ENCODE results near the gene ANAPC7.
"Not testable (repeated sequence)": the region's sequence is repeated elsewhere in the genome, so short reads cannot be mapped to it uniquely, and the experiment has no call there.

ANAPC7 gene

GRCh38 chr12:110373425-110373824 is 30.1 kb downstream of the ANAPC7 start:
- DNase-seq = no peak

DNA sequence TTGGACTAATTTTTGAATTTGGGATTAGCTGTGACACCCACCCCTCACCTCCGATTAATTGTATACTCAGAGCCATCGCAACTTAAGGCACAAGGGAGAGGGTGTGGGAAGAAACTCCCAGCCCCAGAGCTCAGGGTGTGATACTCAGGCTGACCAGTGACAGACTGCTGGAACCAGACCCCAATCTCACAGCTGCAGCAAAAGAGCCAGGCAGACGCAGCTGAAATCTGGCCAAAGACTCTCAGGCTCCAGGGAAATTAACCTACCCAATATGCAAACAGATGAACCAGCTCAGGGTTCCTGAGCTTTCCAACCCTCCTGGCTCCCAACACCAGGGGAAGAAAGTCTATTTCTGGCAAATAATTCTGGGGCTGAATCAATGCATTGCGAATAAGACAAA is 30.5 kb downstream of the ANAPC7 start:
- DNase-seq = no peak

- DNase-seq = no peak
Observed at GRCh38 chr12:110372056-110372425, 31.5 kb downstream of the ANAPC7 start.

GRCh38 chr12:110371408-110372055 is 32.0 kb downstream of the ANAPC7 start:
- no peak for DNase-seq

DNA sequence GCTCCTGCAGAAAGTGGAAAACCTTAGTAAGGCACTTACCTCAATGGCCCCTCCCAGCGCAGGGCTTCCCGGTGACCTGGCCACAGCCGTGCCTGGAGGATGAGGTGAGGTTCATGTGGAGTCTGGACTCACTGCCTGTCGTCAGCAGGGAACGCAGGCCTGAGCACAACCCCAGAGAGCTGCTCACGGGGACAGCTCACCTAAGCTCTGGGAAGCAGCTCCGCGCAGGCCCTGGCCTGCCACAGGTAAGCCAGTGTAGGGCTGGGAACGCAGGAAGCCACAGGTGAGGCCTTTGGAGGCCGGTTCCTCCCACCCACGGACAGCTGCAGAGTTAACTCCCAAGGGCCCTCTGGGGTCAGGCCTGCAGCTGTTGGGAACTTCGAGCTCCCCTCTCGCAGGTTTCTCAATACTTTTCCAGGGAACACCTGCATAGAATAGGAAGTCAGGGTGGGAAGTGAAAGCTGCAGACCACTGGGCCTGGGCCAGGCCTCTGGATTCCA is 32.7 kb downstream of the ANAPC7 start:
- DNase-seq = no peak

GRCh38 chr12:110369992-110370391 is 33.5 kb downstream of the ANAPC7 start:
- no peak for DNase-seq

GRCh38 chr12:110367181-110367864 is 36.2 kb downstream of the ANAPC7 start:
- no peak for DNase-seq

DNA sequence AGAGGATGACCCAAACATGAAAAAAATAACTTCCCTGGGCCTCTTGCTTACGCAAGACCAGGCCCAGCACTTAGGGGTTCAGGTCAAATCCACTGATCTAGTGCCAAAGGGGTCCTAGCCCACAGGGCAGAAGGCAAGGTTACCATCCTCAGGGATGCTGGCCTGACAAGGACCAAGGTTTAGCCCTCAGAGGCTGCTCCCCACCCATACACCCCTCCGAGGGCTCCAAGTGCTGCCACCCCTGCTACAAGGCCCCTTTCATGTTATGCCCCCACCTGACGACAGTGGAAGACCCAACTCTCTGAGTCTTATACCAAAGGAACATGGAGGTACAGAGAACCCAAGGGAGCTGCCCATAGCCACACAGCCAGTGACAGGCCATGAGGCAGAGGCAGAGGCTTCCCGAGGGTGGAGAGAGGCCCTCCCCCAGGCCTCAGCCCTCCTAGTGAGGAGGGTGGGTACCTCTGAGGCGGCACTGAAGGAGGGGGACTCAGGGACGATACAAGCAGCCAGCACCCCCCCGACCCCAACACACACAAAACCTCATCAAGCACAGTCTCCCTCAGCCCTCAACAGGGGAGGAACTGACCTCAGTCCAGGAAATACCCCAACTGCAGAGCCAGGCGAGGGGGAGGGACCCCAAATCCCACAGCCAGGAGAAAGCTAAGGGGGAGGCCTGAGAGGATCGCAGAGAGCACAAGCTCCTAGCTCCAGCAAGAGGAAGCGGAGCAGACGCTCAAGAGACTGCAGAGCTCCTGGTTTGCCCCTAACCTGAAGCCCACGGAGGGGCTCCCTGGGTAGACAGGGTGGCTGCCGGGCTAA is 37.0 kb downstream of the ANAPC7 start:
- DNase-seq = no peak

- DNase-seq = no peak
Observed at GRCh38 chr12:110365489-110366320, 37.8 kb downstream of the ANAPC7 start.

- no peak for DNase-seq
Observed at GRCh38 chr12:110361216-110361615, 42.3 kb downstream of the ANAPC7 start.

DNA sequence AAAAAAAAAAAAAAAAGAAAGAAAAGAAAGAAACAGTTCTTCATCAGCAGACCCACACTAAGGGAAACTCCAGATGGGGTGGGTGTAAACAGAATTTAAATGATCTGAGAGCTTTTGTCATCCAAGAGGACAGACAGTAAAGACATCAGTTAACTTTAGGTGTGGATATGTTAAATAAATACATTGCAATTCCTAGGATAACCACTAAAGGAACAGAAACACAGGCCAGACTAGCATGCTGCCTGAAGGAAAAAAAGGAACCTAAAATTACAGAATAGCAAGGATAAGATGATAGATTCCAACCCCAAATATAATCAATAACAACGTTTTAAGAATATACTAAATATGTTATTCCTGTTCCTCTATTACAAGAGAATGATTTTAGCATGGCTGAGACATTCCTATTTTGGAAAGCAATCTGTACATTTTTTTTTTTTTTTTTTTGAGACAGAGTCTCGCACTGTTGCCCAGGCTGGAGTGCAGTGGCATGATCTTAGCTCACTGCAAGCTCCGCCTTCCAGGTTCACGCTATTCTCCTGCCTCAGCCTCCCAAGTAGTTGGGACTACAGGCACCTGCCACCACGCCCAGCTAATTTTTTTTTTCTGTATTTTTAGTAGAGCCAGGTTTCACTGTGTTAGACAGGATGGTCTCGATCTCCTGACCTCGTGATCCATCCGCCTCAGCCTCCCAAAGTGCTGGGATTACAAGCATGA is 45.0 kb downstream of the ANAPC7 start:
- DNase-seq = not testable (repeated sequence)

- DNase-seq = no peak
Observed at GRCh38 chr12:110355073-110355472, 48.4 kb downstream of the ANAPC7 start.

GRCh38 chr12:110354172-110354780 is 49.2 kb downstream of the ANAPC7 start:
- DNase-seq = no peak

DNA sequence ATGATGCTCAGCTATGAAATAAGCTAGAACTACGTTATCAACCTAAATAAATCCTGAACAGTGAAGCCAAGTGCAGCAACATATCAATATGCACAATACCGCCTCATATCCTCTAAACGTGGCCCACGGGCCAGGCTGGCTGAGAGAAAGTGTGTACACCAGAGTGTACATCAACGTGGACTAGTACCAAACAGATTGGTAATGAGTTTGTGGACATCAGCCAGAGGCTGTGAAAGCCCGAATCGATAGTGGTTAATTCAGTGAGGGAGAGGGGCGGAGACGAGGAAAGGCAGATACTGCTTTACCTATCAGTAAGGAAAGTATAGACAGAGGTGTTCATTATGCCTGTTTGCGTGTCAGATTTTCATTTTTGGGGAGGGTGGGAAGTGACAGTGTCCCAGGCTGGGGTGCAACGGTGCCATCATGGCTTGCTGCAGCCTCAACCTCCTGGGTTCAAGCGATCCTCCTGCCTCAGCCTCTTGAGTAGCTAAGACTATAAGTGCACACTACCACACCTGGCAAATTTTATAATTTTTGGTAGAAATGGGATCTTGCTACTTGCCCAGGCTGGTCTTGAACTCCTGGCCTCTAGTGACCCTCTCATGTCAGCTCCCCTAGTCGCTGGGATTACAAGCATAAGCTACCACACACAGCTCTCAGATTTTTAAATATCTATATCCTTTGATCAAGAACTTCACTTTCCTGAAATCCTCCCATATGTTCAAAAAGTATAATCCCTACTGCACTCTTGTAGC is 50.1 kb downstream of the ANAPC7 start:
- no peak for DNase-seq

DNA sequence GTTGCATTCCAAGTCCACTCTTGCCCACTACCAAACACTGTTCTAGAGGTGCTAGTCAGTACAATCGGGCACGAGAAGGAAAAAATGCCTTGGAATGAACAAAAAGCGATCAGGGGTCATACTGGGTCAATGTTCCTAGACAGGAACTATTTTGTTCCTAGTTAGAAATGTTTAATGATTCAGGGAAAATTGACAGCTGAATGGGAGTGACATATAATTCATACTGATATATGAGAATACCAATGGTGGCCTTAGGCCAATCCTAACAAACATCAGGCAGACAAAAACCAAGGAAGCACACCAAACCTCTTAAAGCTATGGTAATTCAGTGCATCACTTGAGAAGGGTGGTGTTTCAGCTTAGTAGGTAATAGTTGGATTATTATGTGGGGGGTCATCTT is 51.1 kb downstream of the ANAPC7 start:
- DNase-seq = no peak

- no peak for DNase-seq
Observed at GRCh38 chr12:110351119-110351518, 52.4 kb downstream of the ANAPC7 start.

DNA sequence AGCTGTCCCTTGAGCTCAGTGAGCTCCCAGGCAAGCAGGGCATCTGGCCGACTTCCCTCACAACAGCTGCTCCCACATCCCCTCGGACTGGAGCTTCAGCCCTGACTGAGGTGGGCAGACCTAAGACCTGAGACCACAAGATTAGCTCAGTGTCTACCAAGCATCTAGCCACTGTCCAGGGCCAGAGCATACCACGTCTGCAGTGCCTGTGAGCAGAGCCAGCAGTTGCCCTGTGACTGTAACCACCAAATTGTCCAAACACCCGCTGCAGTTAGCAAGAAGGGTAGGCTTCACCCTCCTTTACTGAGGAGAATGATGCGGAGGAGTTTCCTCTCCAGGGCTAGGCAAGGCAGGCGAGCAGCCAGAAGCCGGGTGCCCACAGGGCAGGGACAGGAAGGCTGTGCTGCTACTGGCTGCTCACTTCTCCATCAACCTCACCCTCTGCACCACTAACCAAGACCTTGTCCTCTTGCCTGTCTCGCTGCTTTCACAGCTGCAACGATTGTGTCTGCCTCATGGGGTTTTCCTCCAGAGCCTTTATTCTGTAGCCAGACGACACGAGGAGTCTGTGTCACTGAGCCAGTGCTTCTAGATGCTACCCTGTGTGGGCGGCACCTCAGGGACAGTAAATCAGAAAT is 53.9 kb downstream of the ANAPC7 start:
- no peak for DNase-seq

DNA sequence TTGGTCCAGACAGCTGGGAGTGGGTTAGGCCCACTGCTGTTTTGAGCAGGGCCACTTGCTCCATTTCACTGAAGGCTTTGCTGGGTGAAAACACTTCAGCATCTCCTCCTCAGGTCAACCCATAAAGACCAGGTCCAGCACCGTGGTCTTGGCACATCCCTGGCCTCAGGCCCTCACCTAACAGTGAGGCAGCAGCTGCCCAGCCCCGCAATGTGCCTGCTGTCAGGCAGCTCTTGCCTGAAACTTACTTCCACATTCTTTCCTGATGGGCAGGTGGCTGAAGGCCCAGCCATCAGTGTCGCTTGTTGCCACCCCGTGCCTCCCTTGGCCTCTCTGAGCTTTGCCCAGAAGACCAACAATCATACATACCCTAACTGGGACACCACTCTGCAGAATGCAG is 54.4 kb downstream of the ANAPC7 start:
- no peak for DNase-seq

GRCh38 chr12:110348431-110349059 is 55.0 kb downstream of the ANAPC7 start:
- no peak for DNase-seq

DNA sequence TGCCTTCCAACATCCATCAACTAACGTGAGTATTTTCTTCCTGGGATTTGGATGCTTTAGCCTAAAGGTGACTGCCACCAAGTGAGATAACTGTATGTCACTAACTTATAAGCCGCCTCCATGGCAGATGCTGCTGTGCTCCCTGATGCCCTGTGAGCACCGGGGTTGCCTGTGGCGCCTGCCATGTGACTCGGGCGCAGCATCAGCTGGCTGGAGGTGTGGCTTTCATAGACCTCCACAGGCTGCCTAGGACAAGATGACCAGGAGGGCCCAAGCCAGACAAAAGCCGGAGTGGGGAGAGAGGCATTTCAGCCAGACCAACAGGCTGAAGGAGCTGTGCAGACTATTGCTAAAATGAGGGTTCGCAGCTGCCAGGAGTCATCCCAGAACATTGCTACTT is 55.7 kb downstream of the ANAPC7 start:
- no peak for DNase-seq
